GM13976 (cell line): Measurements from ENCODE around the gene BTRC.

Experiments used
- DNase-seq: peaks from one replicate; pipeline ENCODE4 v3.0.0; 2012; ENCODE audit warnings: low spot score
- CTCF ChIP-seq: IDR thresholded peaks from 2 replicates; pipeline ENCODE4 v1.5.1; 2012; ENCODE audit warnings: borderline replicate concordance, mild to moderate bottlenecking; ENCODE audit not compliant: insufficient read depth; ENCODE audit errors: extremely low read depth, missing control alignments, control extremely low read depth
- in situ Hi-C: fragments of 300-500 bp; cut with MboI; formaldehyde crosslinking; loops from one replicate; pipeline ENCODE4 v1.12.0; 2022; ENCODE audit warnings: low sequenced_read_pairs, mixed read lengths, inconsistent platforms; ENCODE audit not compliant: unreplicated experiment

BTRC gene

DNA sequence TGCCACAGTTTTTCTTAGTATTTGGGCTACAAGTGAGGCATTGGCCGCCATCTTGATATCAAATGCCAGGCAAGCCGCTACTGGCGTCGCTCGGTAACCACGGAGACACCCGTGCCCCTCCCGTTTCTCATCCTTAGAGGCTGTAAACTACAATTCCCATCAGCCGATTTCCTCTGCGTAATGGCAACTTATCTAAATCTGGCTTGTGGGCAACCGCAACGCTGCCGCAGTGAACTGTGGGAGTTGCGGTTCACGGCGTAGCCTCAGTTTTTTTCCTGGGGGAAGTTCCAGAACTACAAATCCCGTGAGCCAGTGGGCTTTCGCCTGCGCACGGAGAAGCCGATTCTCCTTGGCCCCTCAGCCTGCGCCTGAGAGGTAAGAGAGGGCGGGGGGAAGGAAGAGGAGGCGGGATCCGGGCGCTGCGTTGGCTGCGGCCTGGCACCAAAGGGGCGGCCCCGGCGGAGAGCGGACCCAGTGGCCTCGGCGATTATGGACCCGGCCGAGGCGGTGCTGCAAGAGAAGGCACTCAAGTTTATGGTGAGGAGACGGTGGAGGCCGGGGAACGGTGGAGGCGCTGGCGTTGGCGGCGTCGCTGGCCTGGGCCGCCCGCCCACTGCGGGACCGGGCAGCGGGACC is at the start of gene BTRC:
TSS of gene BTRC (plus strand) at position 474 of the 636 bp plus-strand sequence. CDS start at position 490, 16 bp downstream.
- peak; percentile 94 for DNase-seq
- TF ChIP-seq CTCF: no peak
- in situ Hi-C loops: no loop called here

DNA sequence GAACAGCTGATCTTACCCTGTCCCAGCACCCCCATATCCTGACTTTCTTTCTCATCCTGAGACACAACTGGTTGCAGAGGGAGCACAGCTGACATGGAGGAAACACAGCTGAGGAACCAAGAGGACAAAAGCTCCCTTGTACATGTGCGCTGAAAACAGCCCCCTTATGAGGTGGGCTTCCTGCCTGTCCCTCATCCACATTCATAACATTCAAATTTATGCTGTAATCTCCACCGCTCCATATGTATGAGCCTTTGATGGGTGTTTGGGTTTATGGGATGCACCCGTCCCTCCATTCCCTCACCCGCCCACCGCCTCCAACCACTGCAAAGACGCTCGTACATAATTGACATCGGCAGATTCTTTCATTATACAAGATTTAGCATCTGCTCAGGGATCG is 49.6 kb upstream of the BTRC start:
- no peak for TF ChIP-seq CTCF
- no peak for DNase-seq
- in situ Hi-C loops: loop anchor here (25.0 kb wide), 1 partner anchor 258 kb away; no protein-coding TSS in a partner anchor

- no peak for DNase-seq
- TF ChIP-seq CTCF: no peak
- in situ Hi-C loops: loop anchor here (25.0 kb wide), 1 partner anchor 257 kb away; no protein-coding TSS in a partner anchor
These were observed 48.4 kb upstream of the BTRC start for GRCh38 chr10:101305320-101306241.

- no peak for DNase-seq
- in situ Hi-C loops: loop anchor here (25.0 kb wide), 1 partner anchor 254 kb away; no protein-coding TSS in a partner anchor
- no peak for TF ChIP-seq CTCF
These were observed 45.9 kb upstream of the BTRC start for GRCh38 chr10:101308051-101308450.

DNA sequence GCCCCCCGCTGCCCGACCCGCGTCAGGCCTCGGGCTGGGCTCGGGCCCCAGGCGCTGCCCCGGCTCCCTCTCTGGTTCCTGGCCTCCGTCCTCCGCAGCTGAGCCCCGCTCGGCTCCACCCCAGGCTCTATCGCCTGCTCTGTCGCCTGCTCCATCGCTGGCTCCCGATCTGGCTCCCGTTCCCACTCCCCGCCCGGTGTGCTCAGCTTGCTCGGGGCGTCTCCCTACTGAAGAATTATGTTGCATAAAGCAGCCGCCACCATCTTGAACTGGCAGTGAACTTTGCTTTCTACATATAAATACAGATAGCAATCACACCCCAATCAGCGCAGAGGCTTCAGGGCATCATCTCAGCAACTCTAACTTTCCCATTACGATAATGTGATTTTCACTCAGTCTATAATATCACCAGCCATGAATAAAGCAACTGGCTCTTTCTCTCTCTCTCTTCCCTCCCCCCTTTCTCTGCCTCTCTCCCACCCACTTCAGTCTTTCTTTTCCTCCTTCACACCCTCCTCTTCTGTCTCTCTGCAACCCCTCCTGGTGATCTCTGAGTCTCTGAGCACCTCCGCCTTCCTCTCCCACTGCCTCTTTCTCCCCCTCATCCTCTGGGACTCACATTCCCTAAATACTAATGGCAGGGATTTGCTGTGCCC is 43.3 kb upstream of the BTRC start:
- in situ Hi-C loops: loop anchor here (25.0 kb wide), 1 partner anchor 252 kb away; no protein-coding TSS in a partner anchor
- DNase-seq: no peak
- no peak for TF ChIP-seq CTCF
